ENCODE measurements around the gene NKX6-1.

The NKX6-1 gene

DNA sequence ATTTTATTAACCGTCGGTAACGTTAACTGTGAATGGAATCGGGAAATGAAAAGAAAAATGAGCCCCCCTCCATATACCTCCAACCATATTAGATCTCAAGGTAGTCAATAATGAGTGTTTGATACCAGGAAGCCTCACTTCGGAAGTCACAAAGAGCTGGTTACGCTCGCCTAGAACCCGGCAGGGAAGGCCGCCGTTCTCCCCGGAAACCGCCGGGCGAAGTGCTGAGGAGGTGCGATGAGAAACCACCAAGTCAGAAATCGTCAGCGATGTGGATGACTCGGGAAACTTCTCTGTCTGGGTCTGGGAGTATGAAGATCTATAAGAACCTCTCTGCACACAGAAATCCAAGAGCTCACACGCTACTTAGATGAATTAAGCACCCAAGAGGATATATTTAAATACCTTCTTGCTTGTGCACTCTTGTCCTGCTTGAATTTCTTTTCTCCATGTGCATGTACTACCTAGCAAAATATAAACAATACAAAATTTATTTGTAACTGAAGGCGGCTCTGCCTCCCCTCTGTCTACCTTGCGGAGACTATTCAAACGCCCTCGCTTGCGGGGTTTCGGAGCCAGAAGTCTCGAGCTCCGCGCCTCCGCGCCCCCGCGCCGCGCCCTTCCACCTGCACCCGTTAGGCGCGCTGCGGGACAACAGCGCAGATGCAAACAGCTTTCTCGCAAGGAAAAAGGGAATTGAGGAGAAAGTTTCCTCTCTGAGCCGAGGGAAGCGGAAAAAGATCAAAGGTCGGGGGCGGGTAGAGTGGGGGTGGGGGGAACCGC lies 17.8 kb downstream of the NKX6-1 start:
- FAIRE-seq (no peak), DNase-seq (ENCODE audit: insufficient read length, low spot score) (no peak)

DNA sequence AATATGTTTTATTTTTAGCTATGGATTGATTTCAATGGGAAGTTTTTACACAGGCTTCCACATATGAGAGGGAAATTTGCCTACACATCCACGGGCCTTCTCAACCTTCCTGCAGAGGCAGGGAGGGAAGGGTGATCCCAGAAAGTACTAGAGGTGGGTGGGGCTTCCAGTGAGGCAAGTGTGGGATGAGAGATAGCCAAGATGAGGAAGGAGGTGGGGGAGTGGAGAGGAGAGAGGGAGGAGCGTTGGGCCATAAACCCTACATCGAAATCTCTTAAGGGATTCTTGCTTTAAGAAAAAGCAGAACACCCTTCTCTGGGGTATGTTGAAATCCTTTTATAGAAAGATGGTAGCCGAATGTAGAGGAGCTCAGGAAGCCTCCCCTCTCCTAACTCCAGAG lies 19.0 kb downstream of the NKX6-1 start:
- DNase-seq (ENCODE audit: insufficient read length, low spot score) (no peak), FAIRE-seq (no peak)

DNA sequence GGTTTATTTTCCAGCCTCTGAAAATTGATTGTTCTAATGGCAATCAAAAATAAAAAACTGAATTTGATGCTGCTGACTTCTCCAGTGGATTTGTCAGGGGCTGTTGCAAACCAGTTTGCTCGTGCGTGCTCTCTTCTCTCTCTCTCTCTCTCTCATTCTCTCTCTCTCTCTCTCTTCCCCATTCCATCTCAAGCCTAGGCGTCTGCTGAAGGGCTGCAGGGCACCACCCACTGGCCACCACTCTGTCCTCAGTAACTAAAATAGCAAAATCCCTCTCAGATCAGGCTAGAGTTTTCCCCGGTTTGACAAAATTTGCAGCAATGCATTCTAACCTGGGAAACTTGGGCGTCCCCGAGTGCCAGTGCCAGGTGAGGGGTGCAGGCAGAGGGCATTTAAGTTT lies 19.4 kb downstream of the NKX6-1 start:
- DNase-seq (ENCODE audit: insufficient read length, low spot score), result no peak
- no peak for FAIRE-seq

DNA sequence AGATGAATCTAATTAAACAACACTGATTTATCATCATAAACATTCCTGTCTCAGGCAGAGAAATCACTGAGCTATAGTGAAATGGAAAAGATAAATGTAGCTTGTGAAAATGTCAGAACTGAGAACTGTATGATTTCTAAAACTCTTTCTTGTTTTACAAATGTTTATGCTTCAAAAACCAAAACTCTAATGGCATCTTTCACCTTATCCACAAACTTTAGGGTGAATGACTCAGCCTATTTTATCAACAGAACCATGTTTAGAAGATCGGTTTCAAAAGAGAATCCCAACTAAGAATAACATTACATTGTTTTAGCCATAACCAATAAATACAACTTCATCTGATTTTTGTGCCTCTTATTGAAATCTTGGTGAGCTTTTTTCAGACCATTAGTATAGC lies 21.4 kb downstream of the NKX6-1 start:
- DNase-seq (ENCODE audit: insufficient read length, low spot score) (no peak), FAIRE-seq (no peak)

DNA sequence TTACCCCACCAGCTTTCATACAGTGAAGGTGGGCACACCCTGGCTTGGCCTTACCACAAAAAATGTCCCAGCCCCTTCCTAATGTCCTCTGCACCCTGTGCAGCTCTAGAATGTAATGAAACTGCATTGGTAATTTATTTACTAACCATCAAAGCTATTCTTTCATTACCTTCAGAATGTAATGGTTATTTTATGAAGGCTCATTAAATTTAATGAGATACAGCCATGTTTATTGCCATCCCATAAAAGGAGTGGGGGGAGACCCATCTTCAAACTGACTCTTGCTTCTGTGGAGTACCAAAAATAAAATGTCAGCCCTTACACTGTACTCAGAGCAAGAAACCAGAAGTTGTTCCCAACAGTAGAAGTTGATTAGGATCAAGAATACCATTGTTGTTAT lies 25.0 kb downstream of the NKX6-1 start:
- FAIRE-seq (no peak), DNase-seq (ENCODE audit: insufficient read length, low spot score) (no peak)

DNA sequence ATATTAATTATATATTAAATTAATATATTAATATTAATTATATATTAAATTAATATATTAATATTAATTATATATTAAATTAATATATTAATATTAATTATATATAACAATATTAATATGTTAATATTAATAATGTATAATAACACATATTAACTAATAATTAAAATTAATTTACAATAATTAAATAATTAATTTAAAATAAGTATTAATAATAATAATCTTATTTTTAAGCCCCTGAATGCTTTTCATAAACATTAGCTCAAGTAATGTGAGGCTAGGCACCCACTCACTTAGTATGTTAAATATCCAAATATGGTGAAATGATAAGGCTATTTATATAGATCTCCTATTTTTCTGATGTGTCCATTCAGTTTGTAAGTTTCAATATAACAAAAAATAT lies 26.9 kb downstream of the NKX6-1 start:
- FAIRE-seq, result no peak

DNA sequence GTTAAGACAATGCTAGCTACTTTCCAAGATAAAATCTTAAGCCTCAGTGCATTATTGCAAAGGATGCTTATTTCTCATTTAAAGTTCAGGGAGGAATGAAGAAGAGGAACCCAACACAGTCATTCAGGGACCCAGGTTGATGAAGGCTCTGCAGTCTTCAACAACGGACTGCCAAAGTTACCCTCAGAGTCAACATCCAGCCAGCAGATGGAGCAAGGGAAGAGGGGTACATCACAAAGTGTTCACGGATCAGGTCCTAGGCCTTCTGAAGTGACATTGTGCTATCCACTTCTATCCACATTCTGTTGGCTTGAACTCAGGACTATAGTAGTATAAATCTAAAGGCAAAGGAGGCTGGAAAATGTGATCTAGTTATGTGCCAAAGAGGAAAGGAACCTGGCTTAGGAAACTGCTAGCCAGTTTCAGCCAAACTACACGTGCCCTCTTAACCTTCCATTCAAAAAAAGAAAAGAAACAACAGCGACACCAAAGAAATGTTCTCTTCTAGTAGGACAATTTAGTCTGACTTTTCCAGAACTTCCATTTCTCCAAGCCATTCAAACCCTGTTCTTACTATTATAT lies 28.8 kb downstream of the NKX6-1 start:
- DNase-seq (ENCODE audit: insufficient read length, low spot score) (no peak), FAIRE-seq (no peak)

More for the DNA sequence above, 26.9 kb downstream of the NKX6-1 start:
- DNase-seq (ENCODE audit: insufficient read length, low spot score), result no peak

DNA sequence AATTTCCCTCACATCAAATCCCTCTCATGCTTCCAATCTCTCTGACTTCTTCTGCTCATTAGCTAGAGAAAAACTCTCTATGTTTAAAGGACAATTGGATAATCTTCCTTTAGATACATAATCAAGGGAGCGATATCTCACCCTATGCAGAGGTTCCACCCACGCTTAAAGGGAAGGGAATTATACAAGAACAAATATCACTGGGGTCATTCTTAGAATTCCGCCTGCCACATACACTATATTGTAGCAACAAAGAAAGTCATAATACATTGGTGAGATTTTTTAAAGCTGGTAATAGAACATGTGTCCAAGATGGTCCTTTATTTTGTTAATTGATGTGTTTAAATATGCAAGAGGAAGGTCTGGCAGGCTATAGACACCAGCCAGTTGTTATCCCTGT lies 31.5 kb downstream of the NKX6-1 start:
- no peak for DNase-seq (ENCODE audit: insufficient read length, low spot score)
- no peak for FAIRE-seq

DNA sequence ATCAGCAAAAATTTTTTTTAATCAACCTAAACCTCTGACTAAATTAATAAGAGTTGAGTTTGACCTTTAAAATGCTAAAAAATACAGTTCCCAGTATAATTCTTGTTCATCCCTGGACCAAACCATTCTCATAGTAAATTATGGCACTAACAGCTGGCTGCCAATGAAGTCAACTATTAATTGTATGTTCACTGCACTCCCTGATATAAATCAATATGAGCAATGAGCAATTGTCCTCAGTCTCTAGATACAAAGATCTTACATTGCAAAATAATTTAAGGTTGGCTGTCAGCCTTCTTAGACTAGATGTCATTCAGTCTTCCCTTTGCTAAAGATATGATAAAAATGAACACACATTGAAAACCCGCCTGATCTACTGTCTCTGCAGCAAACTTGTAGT lies 39.3 kb downstream of the NKX6-1 start:
- no peak for DNase-seq (ENCODE audit: insufficient read length, low spot score)
- no peak for FAIRE-seq

DNA sequence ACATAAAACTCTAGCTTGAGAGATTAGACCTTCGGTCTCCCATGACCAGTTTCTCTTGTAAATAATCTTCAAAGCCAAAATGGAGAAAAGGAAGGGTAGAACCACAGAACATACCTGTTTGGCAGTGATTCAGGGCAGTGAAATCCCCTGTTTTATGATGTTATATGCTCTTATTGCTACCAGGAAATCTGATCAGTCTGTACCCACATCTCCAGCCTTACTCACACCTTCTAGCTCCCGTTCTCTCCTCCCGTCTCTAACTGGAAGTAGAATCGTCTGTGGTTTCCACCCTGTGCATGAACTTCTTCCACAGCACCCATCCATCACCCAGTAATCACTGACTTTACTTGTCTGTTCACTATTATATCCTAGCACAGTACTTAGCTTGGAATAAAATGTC lies 42.9 kb downstream of the NKX6-1 start:
- FAIRE-seq (no peak), DNase-seq (ENCODE audit: insufficient read length, low spot score) (no peak)

DNA sequence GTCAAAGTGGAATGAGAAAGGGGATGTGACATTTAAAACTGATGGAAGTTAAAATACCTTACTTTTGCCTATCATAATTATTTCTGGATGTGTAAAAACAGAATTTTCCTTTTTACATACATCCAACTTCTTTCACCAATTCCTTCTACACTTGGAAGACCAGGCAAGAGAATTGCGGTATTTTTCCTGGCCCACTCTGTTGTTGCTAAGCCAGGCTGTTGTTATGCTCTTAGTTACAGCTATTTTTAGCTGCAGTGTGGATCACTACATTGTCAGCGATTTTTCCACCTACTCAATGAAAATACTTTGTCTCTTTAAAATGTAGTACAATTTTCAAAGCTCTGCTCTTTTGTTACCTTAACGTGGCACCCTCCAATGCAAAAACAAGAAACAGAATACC lies 43.4 kb downstream of the NKX6-1 start:
- FAIRE-seq, result no peak
- DNase-seq (ENCODE audit: insufficient read length, low spot score), result no peak

DNA sequence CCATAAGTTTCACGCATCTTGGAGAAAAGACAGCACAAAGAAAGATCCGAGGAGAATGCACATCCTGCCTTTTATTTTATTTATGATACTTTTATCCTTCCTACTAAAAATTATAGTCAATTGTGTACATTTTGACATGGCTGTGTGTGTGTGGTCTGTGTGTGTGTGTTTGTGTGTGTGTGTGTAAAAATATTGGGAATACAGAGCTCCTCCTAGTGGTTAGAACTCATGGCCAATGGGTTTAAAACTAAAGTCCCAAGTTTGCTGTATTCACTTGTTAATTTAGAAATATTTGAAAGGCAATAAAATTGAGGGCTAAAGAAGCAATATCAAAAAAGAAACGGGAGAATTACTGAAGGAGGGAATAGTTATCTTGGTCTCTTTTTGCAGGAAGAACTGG lies 47.5 kb downstream of the NKX6-1 start:
- DNase-seq (ENCODE audit: insufficient read length, low spot score) (no peak), FAIRE-seq (no peak)

DNA sequence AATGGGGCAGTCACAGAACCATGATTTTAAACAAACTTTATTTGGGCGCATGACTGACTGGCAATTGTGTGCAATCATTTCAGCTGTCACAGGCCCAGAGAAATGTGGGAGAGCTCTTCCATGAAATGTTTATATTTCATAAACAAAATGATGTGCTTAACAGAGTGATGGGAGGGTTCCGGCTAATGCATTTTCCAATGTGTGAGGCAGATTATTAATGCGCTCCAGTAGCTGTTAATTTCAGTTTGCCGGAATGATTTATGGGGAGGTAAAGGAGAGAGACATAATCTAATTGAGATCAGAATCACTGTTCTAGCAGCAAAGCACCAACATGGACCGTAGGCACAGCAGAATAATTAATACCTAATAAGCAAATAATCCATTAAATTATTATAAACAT lies 55.6 kb downstream of the NKX6-1 start:
- FAIRE-seq (no peak), DNase-seq (ENCODE audit: insufficient read length, low spot score) (no peak)

DNA sequence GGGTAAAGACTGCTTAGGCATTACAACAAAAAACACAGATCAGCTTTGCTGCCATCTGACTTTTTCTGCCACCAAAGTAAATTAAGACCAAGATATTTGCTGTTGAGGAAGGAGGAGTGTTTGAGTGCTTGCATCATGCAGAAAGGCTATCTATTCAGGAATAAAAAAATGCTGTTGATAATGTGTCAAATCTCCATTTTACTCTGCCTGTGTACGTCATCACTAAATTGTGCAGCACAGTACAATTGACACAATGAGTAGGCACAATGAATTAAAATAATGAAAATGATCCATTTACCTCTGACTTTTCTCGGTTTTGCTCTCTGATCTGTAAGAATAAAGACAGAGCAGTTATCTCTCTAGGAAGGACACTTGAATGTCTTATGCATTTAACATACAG lies 56.3 kb downstream of the NKX6-1 start:
- no peak for DNase-seq (ENCODE audit: insufficient read length, low spot score)
- no peak for FAIRE-seq
